ENCODE data around the gene PGBD5. TPM values are rescaled to one million over a fixed set of nuclear protein-coding genes. Genes with fewer than 3 reads are reported as not detected.

PGBD5 gene
- total and polyA plus RNA-seq, 9 of the 15 experiments (the other 6 are each of a cell fraction or from before 2014, with no cell fraction given) = under 0.01 to 0.40 (median 0.10) TPM; not detected in 3

- TF ChIP-seq HINFP (tag; conservative IDR thresholded peaks at IDR 0.05; ENCODE audit: low read depth) (no peak), ZZZ3 (IDR thresholded peaks at IDR 0.05) (no peak), MBD1 (CRISPR knock-in tag; IDR thresholded peaks at IDR 0.05) (no peak), PKNOX1 (IDR thresholded peaks at IDR 0.05) (peak; percentile 95), NR2C1 (IDR thresholded peaks at IDR 0.05) (no peak), NR2C1 (tag; IDR thresholded peaks at IDR 0.05) (0 out of 2 replicates have a peak, but pooled peaks have one; percentile 10), ZSCAN32 (CRISPR knock-in tag; IDR thresholded peaks at IDR 0.05) (no peak), HNRNPL (IDR thresholded peaks at IDR 0.05; ENCODE audit: low read depth, low read length) (no peak), MCM2 (IDR thresholded peaks at IDR 0.05; ENCODE audit: low read depth) (no peak), EHMT2 (IDR thresholded peaks at IDR 0.05) (no peak), E2F4 (CRISPR knock-in tag; IDR thresholded peaks at IDR 0.05; ENCODE audit: low read depth) (0 out of 2 replicates have a peak, but pooled peaks have one; percentile 47), BCL6 (CRISPR knock-in tag; IDR thresholded peaks at IDR 0.05) (no peak), STAG1 (CRISPR knock-in tag; IDR thresholded peaks at IDR 0.05; ENCODE audit: borderline replicate concordance) (no peak), RREB1 (CRISPR knock-in tag; IDR thresholded peaks at IDR 0.05) (no peak)
These were observed 157.6 kb downstream of the PGBD5 start (continued) for GRCh38 chr1:230268371-230269170.

All from K562 (cell line).